H1 (cell line): ENCODE data around the gene TMEM266. TPM values are rescaled to one million over a fixed set of nuclear protein-coding genes. Genes with fewer than 3 reads are reported as not detected.

Experiments used
- CTCF ChIA-PET: fragments of 300-600 bp; sonication (Branson Sonifier 250); formaldehyde crosslinking; loops from one replicate; lab custom pipeline; 2021; ENCODE audit not compliant: partially characterized antibody; lab: Charles Lee
- POLR2A ChIA-PET: fragments of 300-600 bp; sonication (Branson Sonifier 250); formaldehyde crosslinking; loops from one replicate; lab custom pipeline; 2021; ENCODE audit warnings: inconsistent platforms; ENCODE audit not compliant: partially characterized antibody; lab: Charles Lee
- DNase-seq, 2 experiments: peaks; one replicate each; pipeline versions ENCODE4 v3.0.0 to v3.0.0-alpha.2; 2010 to 2022; ENCODE audit warnings: low spot score in 2 of 2, low read depth in 1 of 2, mixed read lengths in 1 of 2
- FAIRE-seq: peaks from 2 replicates; lab custom pipeline; 2011; peaks lifted over from hg19 to GRCh38; lab: Jason Lieb, UNC
- H2AFZ ChIP-seq: 2 replicates; pipeline ENCODE4 v1.8.1; 2012; ENCODE audit warnings: low read length, inconsistent platforms
- H2AK5ac ChIP-seq: 2 replicates; pipeline ENCODE4 v1.6.1; 2013; ENCODE audit warnings: low read depth, low read length
- H2BK120ac ChIP-seq: replicated peaks from 2 replicates; pipeline ENCODE3; 2013; ENCODE audit warnings: low read depth, low read length, inconsistent platforms
- H2BK12ac ChIP-seq: 2 replicates; pipeline ENCODE4 v1.6.1; 2013; ENCODE audit warnings: low read depth, low read length
- H2BK15ac ChIP-seq: 2 replicates; pipeline ENCODE4 v1.6.1; 2013; ENCODE audit warnings: low read length
- H2BK20ac ChIP-seq: 2 replicates; pipeline ENCODE4 v1.6.1; 2013; ENCODE audit warnings: low read length
- H2BK5ac ChIP-seq: 2 replicates; pipeline ENCODE4 v1.6.1; 2013; ENCODE audit warnings: low read depth, low read length
- H3K14ac ChIP-seq: 2 replicates; pipeline ENCODE4 v1.6.1; 2013; ENCODE audit warnings: inconsistent platforms; ENCODE audit not compliant: insufficient read length
- H3K18ac ChIP-seq: 2 replicates; pipeline ENCODE4 v1.6.1; 2013; ENCODE audit warnings: low read length; ENCODE audit errors: extremely low read depth
- H3K23ac ChIP-seq: 2 replicates; pipeline ENCODE4 v1.6.1; 2013; ENCODE audit warnings: inconsistent platforms; ENCODE audit not compliant: insufficient read length
- H3K23me2 ChIP-seq: 2 replicates; pipeline ENCODE4 v1.6.1; 2013; ENCODE audit warnings: low read depth, low read length
- H3K27ac ChIP-seq: 2 replicates; pipeline ENCODE4 v1.6.1; 2011; ENCODE audit warnings: low read depth, low read length, inconsistent platforms
- H3K27me3 ChIP-seq, 4 experiments: replicated peaks in 1 of 4; 1 replicate in 1 of 4; 2 replicates in 3 of 4; pipeline versions ENCODE4 v1.6.1 to v1.8.1; 2011 to 2013; ENCODE audit warnings: low read length in 3 of 4, mild to moderate bottlenecking in 3 of 4, inconsistent platforms in 2 of 4, mixed read lengths in 2 of 4, moderate library complexity in 1 of 4; ENCODE audit not compliant: control insufficient read depth in 3 of 4, insufficient read depth in 3 of 4; ENCODE audit errors: extremely low read depth in 1 of 4
- H3K36me3 ChIP-seq, 4 experiments: 2 replicates each; pipeline versions ENCODE4 v1.6.1 to v1.8.1; 2011 to 2013; ENCODE audit warnings: mild to moderate bottlenecking in 4 of 4, low read length in 3 of 4, moderate library complexity in 2 of 4, control low read depth in 1 of 4, inconsistent platforms in 1 of 4; ENCODE audit not compliant: insufficient read depth in 4 of 4, control insufficient read depth in 2 of 4
- H3K4ac ChIP-seq: replicated peaks from 2 replicates; pipeline ENCODE3; 2013; ENCODE audit warnings: low read length, low read depth, mixed read lengths, inconsistent platforms; ENCODE audit not compliant: insufficient read length
- H3K4me1 ChIP-seq, 4 experiments: replicated peaks in 1 of 4; 1 replicate in 1 of 4; 2 replicates in 3 of 4; pipeline versions ENCODE4 v1.6.1 to v1.8.1; 2011 to 2013; ENCODE audit warnings: low read length in 3 of 4, inconsistent platforms in 2 of 4, mixed read lengths in 1 of 4; ENCODE audit not compliant: insufficient read depth in 4 of 4, control insufficient read depth in 3 of 4
- H3K4me2 ChIP-seq, 2 experiments: 2 replicates each; pipeline versions ENCODE4 v1.6.1 to v1.8.1; 2011 to 2013; ENCODE audit warnings: low read depth in 2 of 2, low read length in 2 of 2, control low read depth in 1 of 2, inconsistent platforms in 1 of 2, mild to moderate bottlenecking in 1 of 2; ENCODE audit not compliant: insufficient read depth in 1 of 2
- H3K4me3 ChIP-seq, 4 experiments: fragments of 200-600, 300-600 bp in 1 of 4; sonication (generic), shearing (Covaris generic), sonication (Bioruptor Twin) in 1 of 4; 2 replicates each; pipeline versions ENCODE4 v1.5.1 to v1.8.1; 2011 to 2016; ENCODE audit warnings: low read length in 4 of 4, low read depth in 3 of 4, control low read depth in 2 of 4, inconsistent platforms in 2 of 4, mild to moderate bottlenecking in 2 of 4, mixed read lengths in 1 of 4, moderate library complexity in 1 of 4; ENCODE audit not compliant: insufficient read depth in 2 of 4; ENCODE audit errors: extremely low read depth in 1 of 4
- H3K56ac ChIP-seq: replicated peaks from 2 replicates; pipeline ENCODE3; 2013; ENCODE audit warnings: low read depth, mild to moderate bottlenecking, mixed read lengths, low read length, inconsistent platforms; ENCODE audit not compliant: insufficient read length
- H3K79me1 ChIP-seq: 2 replicates; pipeline ENCODE4 v1.6.1; 2013; ENCODE audit warnings: low read depth, low read length, control low read depth
- H3K79me2 ChIP-seq, 2 experiments: 2 replicates each; pipeline versions ENCODE4 v1.6.1 to v1.8.1; 2012 to 2013; ENCODE audit warnings: low read length in 2 of 2, mild to moderate bottlenecking in 2 of 2, inconsistent platforms in 1 of 2; ENCODE audit not compliant: insufficient read depth in 2 of 2, control insufficient read depth in 1 of 2
- H3K9ac ChIP-seq, 4 experiments: replicated peaks in 1 of 4; 1 replicate in 1 of 4; 2 replicates in 3 of 4; pipeline versions ENCODE4 v1.6.1 to v1.8.1; 2011 to 2013; ENCODE audit warnings: low read depth in 3 of 4, low read length in 3 of 4, control low read depth in 2 of 4, mild to moderate bottlenecking in 2 of 4, moderate library complexity in 2 of 4, inconsistent platforms in 1 of 4; ENCODE audit errors: extremely low read depth in 1 of 4
- H3K9me3 ChIP-seq, 2 experiments: 2 replicates each; pipeline versions ENCODE4 v1.6.1 to v1.8.1; 2012 to 2013; ENCODE audit warnings: mild to moderate bottlenecking in 2 of 2, moderate library complexity in 2 of 2, control low read depth in 1 of 2, inconsistent platforms in 1 of 2, low read depth in 1 of 2, low read length in 1 of 2, mixed read lengths in 1 of 2; ENCODE audit not compliant: insufficient read depth in 2 of 2
- H4K20me1 ChIP-seq, 2 experiments: replicated peaks in 1 of 2; 2 replicates each; pipeline versions ENCODE3 to v1.8.1; 2011 to 2013; ENCODE audit warnings: inconsistent platforms in 2 of 2, low read length in 2 of 2, mild to moderate bottlenecking in 1 of 2; ENCODE audit not compliant: insufficient read depth in 2 of 2, control insufficient read depth in 1 of 2
- H4K5ac ChIP-seq: 2 replicates; pipeline ENCODE4 v1.6.1; 2013; ENCODE audit warnings: low read length, low read depth, mixed read lengths, inconsistent platforms; ENCODE audit not compliant: insufficient read length
- H4K8ac ChIP-seq: 2 replicates; pipeline ENCODE4 v1.8.0; 2013; ENCODE audit warnings: mild to moderate bottlenecking, moderate library complexity, low read length, inconsistent platforms; ENCODE audit not compliant: insufficient read depth; ENCODE audit errors: extremely low read depth
- H4K91ac ChIP-seq: replicated peaks from 2 replicates; pipeline ENCODE3; 2013; ENCODE audit warnings: low read length, mixed read lengths, inconsistent platforms; ENCODE audit not compliant: insufficient read length
- ATF3 ChIP-seq: IDR thresholded peaks from 2 replicates; pipeline ENCODE4 v1.6.1; 2011; ENCODE audit warnings: low read depth, mild to moderate bottlenecking, low read length; ENCODE audit not compliant: insufficient read depth
- CTBP2 ChIP-seq: IDR thresholded peaks from 2 replicates; pipeline ENCODE4 v1.7.0; 2011; ENCODE audit warnings: borderline replicate concordance, mild to moderate bottlenecking, moderate library complexity, mixed read lengths, low read length; ENCODE audit not compliant: insufficient read depth, insufficient read length
- JUND ChIP-seq: IDR thresholded peaks from 2 replicates; pipeline ENCODE4 v1.6.1; 2011; ENCODE audit warnings: mild to moderate bottlenecking, improper control_type of control experiment, low read length
- WGBS, 2 experiments: shearing (Covaris generic) in 1 of 2; methylation state at CpG; one replicate each; pipeline versions ENCODE4 v1.1.6 to v1.1.7; 2013 to 2015; ENCODE audit warnings: low lambda C conversion rate in 2 of 2, mixed read lengths in 2 of 2, inconsistent platforms in 1 of 2, low coverage in 1 of 2, missing lambda C conversion rate in 1 of 2; ENCODE audit not compliant: insufficient replicate concordance in 2 of 2, insufficient coverage in 1 of 2, insufficient read length in 1 of 2; ENCODE audit errors: extremely low coverage in 1 of 2, missing lambda C conversion rate in 1 of 2; 5-methylcytosine and 5-hydroxymethylcytosine counted together
- polyA plus RNA-seq, 7 experiments: library from polyadenylated mRNA; depleted of rRNA in 3 of 7; stranded (reverse) in 5 of 7; unstranded in 2 of 7; fragments of >200 nt in 5 of 7; fragments of 200-250 nt in 2 of 7; gene quantifications; 1 replicate in 5 of 7; 2 replicates in 1 of 7; 4 replicates in 1 of 7; pipeline versions ENCODE4 v1.2.1 to v1.2.3, GENCODE V29; 2011 to 2013; ENCODE audit warnings: missing spikeins in 2 of 7, mixed read lengths in 2 of 7
- total RNA-seq: library from RNA; stranded (reverse); fragmentation: NEBNext Ultra II Directional; extraction: Animal tissue kit (Norgen Biotek cat#: 25700); gene quantifications from 2 replicates; pipeline ENCODE4 v1.2.1, GENCODE V29; 2021

Gene TMEM266
- total and polyA plus RNA-seq, 2 of the 8 experiments (the other 6 are each of a cell fraction or from before 2014, with no cell fraction given), result 2.6 TPM

DNA sequence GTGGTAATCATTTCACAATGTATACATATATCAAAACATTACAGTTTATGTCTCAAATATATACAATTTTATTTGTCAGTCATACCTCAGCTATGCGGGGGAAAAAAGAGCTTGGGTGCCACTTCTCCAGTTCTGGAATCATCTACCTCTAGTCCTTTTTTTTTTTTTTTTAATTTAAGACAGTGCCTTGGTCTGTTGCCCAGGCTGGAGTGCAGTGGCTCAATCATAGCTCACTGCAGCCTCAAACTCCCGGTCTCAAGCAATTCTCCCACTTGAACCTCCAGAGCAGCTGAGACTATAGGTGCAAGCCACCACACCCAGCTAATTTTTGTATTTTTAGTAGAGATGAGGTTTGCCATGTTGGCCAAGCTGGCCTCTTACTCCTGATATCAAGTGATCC lies 67.4 kb downstream of the TMEM266 start:
- Histone ChIP-seq H3K14ac (no peak overlapping the region), H3K27me3 (no peaks in the 10 kb centered on the region), H2BK12ac (no peak overlapping the region), H2BK20ac (no peak overlapping the region), H2BK120ac (no peak overlapping the region), H3K4me2 (no peak overlapping the region), H3K23me2 (no peaks in the 10 kb centered on the region), H3K18ac (no peak overlapping the region), H3K9me3 (no peaks in the 10 kb centered on the region), H3K56ac (no peak overlapping the region), H3K23ac (no peak overlapping the region), H3K9ac (no peak overlapping the region), H4K91ac (no peak overlapping the region), H3K27ac (no peak overlapping the region), H2AFZ (no peak overlapping the region), H2BK5ac (no peak overlapping the region), H3K4ac (no peak overlapping the region), H4K5ac (no peak overlapping the region), H4K8ac (no peak overlapping the region), H2BK15ac (no peak overlapping the region), H3K79me2 (no peaks in the 10 kb centered on the region), H3K79me1 (no peaks in the 10 kb centered on the region), H2AK5ac (no peak overlapping the region), H3K4me3 (no peak overlapping the region), H3K36me3 (no peaks in the 10 kb centered on the region), H4K20me1 (no peaks in the 10 kb centered on the region), H3K4me1 (0 out of 7 replicates have a peak, but pooled peaks cover 0 to 2% (median 0%) of the 10 kb centered on the region in 4 experiments)
- FAIRE-seq (no peak), DNase-seq (no peak)
- ChIA-PET POLR2A (no interaction called here), CTCF (interaction anchor here (0.7 to 7.8 kb wide), 4 partner anchors 12 to 58 kb away, joined by 3 to 47 read pairs (median 3); no protein-coding TSS in a partner anchor)
- 94% methylated on average over 2 of the region's 2 CpGs; no CpG with 5 or more reads in 1 of the 2 experiments for WGBS, 2 experiments
- TF ChIP-seq CTBP2 (no peak), JUND (no peak), ATF3 (no peak)
